Loucy (cell line): ENCODE results near the gene PCDHA11.

Experiments used
- H2AFZ ChIP-seq: fragments of 200-600 bp; sonication (generic); 2 replicates; pipeline ENCODE4 v1.6.0; 2016; ENCODE audit warnings: antibody characterized with exemption, mild to moderate bottlenecking, low read length, moderate library complexity
- H3F3A ChIP-seq: fragments of 200-600 bp; 2 replicates; pipeline ENCODE4 v1.6.0; 2016; ENCODE audit warnings: antibody characterized with exemption, low read depth, mild to moderate bottlenecking
- H3K27me3 ChIP-seq: fragments of 200-600 bp; sonication (generic); 2 replicates; pipeline ENCODE4 v1.6.1; 2014; ENCODE audit warnings: low read length, mild to moderate bottlenecking; ENCODE audit not compliant: insufficient read depth, poor library complexity, severe bottlenecking
- H3K36me3 ChIP-seq: fragments of 200-600 bp; sonication (generic); 2 replicates; pipeline ENCODE4 v1.6.1; 2016; ENCODE audit warnings: low read length; ENCODE audit not compliant: insufficient read depth
- H3K4me1 ChIP-seq: fragments of 200-600 bp; sonication (generic); 2 replicates; pipeline ENCODE4 v1.5.1; 2014; ENCODE audit warnings: low read length, mild to moderate bottlenecking; ENCODE audit not compliant: insufficient read depth, poor library complexity, severe bottlenecking
- H3K4me2 ChIP-seq: fragments of 200-600 bp; sonication (generic); 2 replicates; pipeline ENCODE4 v1.6.0; 2014; ENCODE audit warnings: antibody characterized with exemption, low read length, low read depth, mild to moderate bottlenecking; ENCODE audit not compliant: poor library complexity, severe bottlenecking
- H3K4me3 ChIP-seq: fragments of 200-600 bp; sonication (generic); 2 replicates; pipeline ENCODE4 v1.5.1; 2014; ENCODE audit warnings: low read length, mild to moderate bottlenecking, mixed read lengths; ENCODE audit not compliant: poor library complexity, severe bottlenecking
- H3K79me2 ChIP-seq: fragments of 200-600 bp; sonication (generic); 2 replicates; pipeline ENCODE4 v1.6.1; 2014; ENCODE audit warnings: low read length; ENCODE audit not compliant: insufficient read depth
- H3K9ac ChIP-seq: fragments of 200-600 bp; sonication (generic); 2 replicates; pipeline ENCODE4 v1.6.0; 2014; ENCODE audit warnings: mild to moderate bottlenecking, low read depth, low read length, moderate library complexity; ENCODE audit not compliant: poor library complexity, severe bottlenecking
- H3K9me2 ChIP-seq: fragments of 200-600 bp; sonication (generic); replicated peaks from 2 replicates; pipeline ENCODE4 v1.6.1; 2016; ENCODE audit warnings: low read depth, low read length, mixed read lengths
- H3K9me3 ChIP-seq: fragments of 200-600 bp; sonication (generic); 2 replicates; pipeline ENCODE4 v1.6.1; 2014; ENCODE audit warnings: mild to moderate bottlenecking, antibody characterized with exemption, low read length, low read depth; ENCODE audit not compliant: insufficient read depth
- H4K20me1 ChIP-seq: fragments of 200-600 bp; sonication (generic); 2 replicates; pipeline ENCODE4 v1.6.0; 2014; ENCODE audit warnings: antibody characterized with exemption, low read length, mild to moderate bottlenecking; ENCODE audit not compliant: insufficient read depth, poor library complexity, severe bottlenecking
- EZH2phosphoT487 ChIP-seq: fragments of 200-600 bp; IDR thresholded peaks from 2 replicates; pipeline ENCODE4 v1.6.1; 2018; ENCODE audit warnings: antibody characterized with exemption, mild to moderate bottlenecking, moderate library complexity, borderline replicate concordance
- TF ChIP-seq, protein P1 (sequence below): fragments of 200-600 bp; sonication (generic); conservative IDR thresholded peaks from 2 replicates; pipeline ENCODE4 v1.5.1; 2014; ENCODE audit warnings: mild to moderate bottlenecking, antibody characterized with exemption, low read length

PCDHA11 gene

GRCh38 chr5:140882591-140882899, 13.8 kb downstream of the PCDHA11 start:
- H3K36me3 ChIP-seq = no peaks in the 10 kb centered on the region
- H3K9ac ChIP-seq = no peak overlapping the region
- H3K9me3 ChIP-seq = no peaks in the 10 kb centered on the region
- no peaks in the 10 kb centered on the region for H3F3A ChIP-seq
- H3K79me2 ChIP-seq = no peaks in the 10 kb centered on the region
- H2AFZ ChIP-seq = no peak overlapping the region
- no peaks in the 10 kb centered on the region for H3K9me2 ChIP-seq
- H3K4me3 ChIP-seq = no peak overlapping the region
- H3K4me1 ChIP-seq = no peaks in the 10 kb centered on the region
- no peak overlapping the region for H3K4me2 ChIP-seq
- no peaks in the 10 kb centered on the region for H4K20me1 ChIP-seq
- H3K27me3 ChIP-seq = no peaks in the 10 kb centered on the region
- no peak for TF ChIP-seq EZH2phosphoT487
- TF ChIP-seq, protein P1, sequence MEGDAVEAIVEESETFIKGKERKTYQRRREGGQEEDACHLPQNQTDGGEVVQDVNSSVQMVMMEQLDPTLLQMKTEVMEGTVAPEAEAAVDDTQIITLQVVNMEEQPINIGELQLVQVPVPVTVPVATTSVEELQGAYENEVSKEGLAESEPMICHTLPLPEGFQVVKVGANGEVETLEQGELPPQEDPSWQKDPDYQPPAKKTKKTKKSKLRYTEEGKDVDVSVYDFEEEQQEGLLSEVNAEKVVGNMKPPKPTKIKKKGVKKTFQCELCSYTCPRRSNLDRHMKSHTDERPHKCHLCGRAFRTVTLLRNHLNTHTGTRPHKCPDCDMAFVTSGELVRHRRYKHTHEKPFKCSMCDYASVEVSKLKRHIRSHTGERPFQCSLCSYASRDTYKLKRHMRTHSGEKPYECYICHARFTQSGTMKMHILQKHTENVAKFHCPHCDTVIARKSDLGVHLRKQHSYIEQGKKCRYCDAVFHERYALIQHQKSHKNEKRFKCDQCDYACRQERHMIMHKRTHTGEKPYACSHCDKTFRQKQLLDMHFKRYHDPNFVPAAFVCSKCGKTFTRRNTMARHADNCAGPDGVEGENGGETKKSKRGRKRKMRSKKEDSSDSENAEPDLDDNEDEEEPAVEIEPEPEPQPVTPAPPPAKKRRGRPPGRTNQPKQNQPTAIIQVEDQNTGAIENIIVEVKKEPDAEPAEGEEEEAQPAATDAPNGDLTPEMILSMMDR = peak; percentile 37

DNA sequence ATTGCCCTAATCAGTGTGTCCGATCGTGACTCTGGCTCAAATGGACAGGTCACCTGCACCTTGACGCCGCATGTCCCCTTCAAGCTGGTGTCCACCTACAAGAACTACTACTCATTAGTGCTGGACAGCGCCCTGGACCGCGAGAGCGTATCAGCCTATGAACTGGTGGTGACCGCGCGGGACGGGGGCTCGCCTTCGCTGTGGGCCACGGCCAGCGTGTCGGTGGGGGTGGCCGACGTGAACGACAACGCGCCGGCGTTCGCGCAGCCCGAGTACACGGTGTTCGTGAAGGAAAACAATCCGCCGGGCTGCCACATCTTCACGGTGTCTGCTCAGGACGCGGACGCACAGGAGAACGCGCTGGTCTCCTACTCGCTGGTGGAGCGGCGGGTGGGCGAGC, 14.6 kb downstream of the PCDHA11 start:
- H4K20me1 ChIP-seq = no peaks in the 10 kb centered on the region
- TF ChIP-seq, protein P1 = no peak
- TF ChIP-seq EZH2phosphoT487 = no peak
- H3K9ac ChIP-seq = no peak overlapping the region
- no peak overlapping the region for H2AFZ ChIP-seq
- no peaks in the 10 kb centered on the region for H3K36me3 ChIP-seq
- no peak overlapping the region for H3K4me3 ChIP-seq
- no peaks in the 10 kb centered on the region for H3K9me3 ChIP-seq
- H3F3A ChIP-seq = no peaks in the 10 kb centered on the region
- H3K9me2 ChIP-seq = no peaks in the 10 kb centered on the region
- H3K27me3 ChIP-seq = no peaks in the 10 kb centered on the region
- H3K79me2 ChIP-seq = no peaks in the 10 kb centered on the region
- H3K4me1 ChIP-seq = no peaks in the 10 kb centered on the region
- no peak overlapping the region for H3K4me2 ChIP-seq

- no peaks in the 10 kb centered on the region for H4K20me1 ChIP-seq
- H3K4me3 ChIP-seq = no peak overlapping the region
- H2AFZ ChIP-seq = no peak overlapping the region
- no peaks in the 10 kb centered on the region for H3K36me3 ChIP-seq
- H3K9me3 ChIP-seq = no peaks in the 10 kb centered on the region
- no peaks in the 10 kb centered on the region for H3K27me3 ChIP-seq
- no peaks in the 10 kb centered on the region for H3K79me2 ChIP-seq
- no peaks in the 10 kb centered on the region for H3F3A ChIP-seq
- no peak overlapping the region for H3K4me2 ChIP-seq
- H3K9ac ChIP-seq = no peak overlapping the region
- H3K4me1 ChIP-seq = no peaks in the 10 kb centered on the region
- TF ChIP-seq, protein P1 = no peak
- TF ChIP-seq EZH2phosphoT487 = no peak
- no peaks in the 10 kb centered on the region for H3K9me2 ChIP-seq
These were observed 15.4 kb downstream of the PCDHA11 start for GRCh38 chr5:140883927-140884697.
